SK-N-SH treated with all-trans-retinoic acid at 6 μM for 48 hours (cell line): ENCODE measurements around the gene SEPTIN7.

Experiments used
- ATAC-seq: fragments of 200-7000 bp; cut with Tn5 transposase; 3 replicates; pipeline ENCODE4 v1.9.1; 2020; ENCODE audit warnings: mild to moderate bottlenecking, moderate library complexity
- ARNTL ChIP-seq: fragments of 450-650 bp; formaldehyde crosslinking; IDR thresholded peaks from 2 replicates; pipeline ENCODE4 v1.5.0; 2020; ENCODE audit warnings: low read depth, mild to moderate bottlenecking, moderate library complexity, borderline replicate concordance
- BACH2 ChIP-seq: fragments of 250-450 bp; sonication (Bioruptor Pico); IDR thresholded peaks from 2 replicates; pipeline ENCODE4 v1.9.0; 2021; ENCODE audit warnings: mild to moderate bottlenecking, borderline replicate concordance
- CREB5 ChIP-seq: fragments of 250-450 bp; sonication (Bioruptor Pico); IDR thresholded peaks from 2 replicates; pipeline ENCODE4 v1.5.1; 2020; ENCODE audit warnings: low read depth, mild to moderate bottlenecking, moderate library complexity
- CSDC2 ChIP-seq: fragments of 250-450 bp; sonication (Bioruptor Pico); IDR thresholded peaks from 2 replicates; pipeline ENCODE4 v1.5.0; 2020; ENCODE audit warnings: mild to moderate bottlenecking, moderate library complexity
- ESRRG ChIP-seq: fragments of 250-450 bp; sonication (Bioruptor Pico); IDR thresholded peaks from 2 replicates; pipeline ENCODE4 v1.6.1; 2021; ENCODE audit warnings: mild to moderate bottlenecking
- GLIS3 ChIP-seq: fragments of 250-450 bp; sonication (Bioruptor Pico); IDR thresholded peaks from 2 replicates; pipeline ENCODE4 v1.5.0; 2020; ENCODE audit warnings: mild to moderate bottlenecking, moderate library complexity
- ISL1 ChIP-seq: fragments of 250-450 bp; sonication (Bioruptor Pico); IDR thresholded peaks from 2 replicates; pipeline ENCODE4 v2.1.2; 2022; ENCODE audit warnings: mild to moderate bottlenecking, moderate library complexity
- OSR1 ChIP-seq: fragments of 250-450 bp; sonication (Bioruptor Pico); IDR thresholded peaks from 2 replicates; pipeline ENCODE4 v1.8.0; 2022; ENCODE audit warnings: moderate library complexity, mild to moderate bottlenecking, inconsistent platforms
- PATZ1 ChIP-seq: fragments of 250-450 bp; sonication (Bioruptor Pico); IDR thresholded peaks from 2 replicates; pipeline ENCODE4 v1.8.0; 2020; ENCODE audit warnings: mild to moderate bottlenecking, moderate library complexity, borderline replicate concordance
- POU6F1 ChIP-seq: fragments of 250-450 bp; sonication (Bioruptor Pico); IDR thresholded peaks from 2 replicates; pipeline ENCODE4 v1.8.0; 2021; ENCODE audit warnings: low read depth, mild to moderate bottlenecking, moderate library complexity, borderline replicate concordance
- PPARA ChIP-seq: fragments of 250-450 bp; sonication (Bioruptor Pico); IDR thresholded peaks from 2 replicates; pipeline ENCODE4 v1.5.0; 2020; ENCODE audit warnings: mild to moderate bottlenecking, borderline replicate concordance
- RARB ChIP-seq: fragments of 250-450 bp; sonication (Bioruptor Pico); IDR thresholded peaks from 2 replicates; pipeline ENCODE4 v1.8.0; 2021; ENCODE audit warnings: mild to moderate bottlenecking, moderate library complexity
- SNAI2 ChIP-seq: fragments of 250-450 bp; sonication (Bioruptor Pico); IDR thresholded peaks from 2 replicates; pipeline ENCODE4 v1.5.0; 2020; ENCODE audit warnings: mild to moderate bottlenecking, moderate library complexity
- TCF4 ChIP-seq: fragments of 250-450 bp; sonication (Bioruptor Pico); IDR thresholded peaks from 2 replicates; pipeline ENCODE4 v1.8.0; 2021; ENCODE audit warnings: mild to moderate bottlenecking, moderate library complexity, borderline replicate concordance
- TOX ChIP-seq: fragments of 250-450 bp; sonication (Bioruptor Pico); IDR thresholded peaks from 2 replicates; pipeline ENCODE4 v1.8.0; 2021; ENCODE audit warnings: mild to moderate bottlenecking, moderate library complexity, borderline replicate concordance
- TSHZ2 ChIP-seq: fragments of 250-450 bp; sonication (Bioruptor Pico); IDR thresholded peaks from 2 replicates; pipeline ENCODE4 v1.5.0; 2020; ENCODE audit warnings: mild to moderate bottlenecking, moderate library complexity
- ZC3H10 ChIP-seq: fragments of 250-450 bp; sonication (Bioruptor Pico); IDR thresholded peaks from 2 replicates; pipeline ENCODE4 v1.5.1; 2021; ENCODE audit warnings: mild to moderate bottlenecking, moderate library complexity
- ZFP3 ChIP-seq: fragments of 250-450 bp; sonication (Bioruptor Pico); IDR thresholded peaks from 2 replicates; pipeline ENCODE4 v1.5.0; 2020; ENCODE audit warnings: mild to moderate bottlenecking, moderate library complexity
- ZFP30 ChIP-seq: fragments of 450-650 bp; formaldehyde crosslinking; IDR thresholded peaks from 2 replicates; pipeline ENCODE4 v1.5.0; 2022; ENCODE audit warnings: mild to moderate bottlenecking, moderate library complexity
- ZNF565 ChIP-seq: fragments of 450-650 bp; formaldehyde crosslinking; conservative IDR thresholded peaks from 2 replicates; pipeline ENCODE4 v1.5.0; 2020; ENCODE audit warnings: low read depth, mild to moderate bottlenecking, moderate library complexity
- ZNF70 ChIP-seq: fragments of 450-650 bp; formaldehyde crosslinking; IDR thresholded peaks from 2 replicates; pipeline ENCODE4 v1.5.0; 2020; ENCODE audit warnings: mild to moderate bottlenecking, moderate library complexity
- ZNF8 ChIP-seq: fragments of 450-650 bp; formaldehyde crosslinking; IDR thresholded peaks from 2 replicates; pipeline ENCODE4 v1.5.0; 2020; ENCODE audit warnings: mild to moderate bottlenecking, moderate library complexity

Gene SEPTIN7

DNA sequence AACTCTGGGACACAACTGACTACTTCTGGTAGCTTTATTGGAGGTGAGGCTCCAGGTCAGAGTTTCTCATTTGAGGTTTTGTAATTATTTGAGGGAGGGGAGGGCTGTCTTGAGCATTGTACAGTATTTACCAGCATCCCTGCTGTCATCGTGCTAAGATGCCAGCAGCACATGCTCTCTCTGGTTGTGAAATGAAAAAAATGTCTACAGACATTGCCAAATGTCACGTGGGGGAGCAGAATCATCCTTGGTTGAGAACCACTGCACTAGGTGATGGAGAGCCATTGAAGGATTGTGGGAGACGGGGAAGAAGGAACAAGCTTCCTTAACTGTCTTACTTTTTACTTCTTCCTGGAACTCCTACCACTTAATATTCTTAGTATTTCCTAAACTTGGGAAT, 5.0 kb downstream of the SEPTIN7 start:
- ATAC-seq: no peak

GRCh38 chr7:35816514-35816913, 15.7 kb downstream of the SEPTIN7 start:
- ATAC-seq: no peak
- TF ChIP-seq ZNF8 (no peak), ARNTL (CRISPR knock-in tag) (no peak), CSDC2 (CRISPR knock-in tag) (no peak), CREB5 (no peak), TCF4 (CRISPR knock-in tag) (no peak), TSHZ2 (CRISPR knock-in tag) (no peak), PPARA (CRISPR knock-in tag) (no peak), RARB (CRISPR knock-in tag) (no peak), ZC3H10 (no peak), SNAI2 (no peak), ZFP3 (CRISPR knock-in tag) (no peak), TOX (CRISPR knock-in tag) (no peak), ESRRG (no peak), ZNF565 (CRISPR knock-in tag) (no peak), OSR1 (CRISPR knock-in tag) (no peak), ZNF70 (CRISPR knock-in tag) (no peak), ISL1 (CRISPR knock-in tag) (no peak), PATZ1 (CRISPR knock-in tag) (no peak), BACH2 (CRISPR knock-in tag) (no peak), ZFP30 (CRISPR knock-in tag) (no peak)

More for the DNA sequence above, 5.0 kb downstream of the SEPTIN7 start:
- TF ChIP-seq ZNF565 (CRISPR knock-in tag): no peak
- no peak for TF ChIP-seq GLIS3 (CRISPR knock-in tag)
- TF ChIP-seq BACH2 (CRISPR knock-in tag): no peak
- no peak for TF ChIP-seq ESRRG
- TF ChIP-seq RARB (CRISPR knock-in tag): no peak
- TF ChIP-seq ZNF70 (CRISPR knock-in tag): no peak
- TF ChIP-seq POU6F1 (CRISPR knock-in tag): no peak
- no peak for TF ChIP-seq PATZ1 (CRISPR knock-in tag)
- TF ChIP-seq ZNF8: no peak
- no peak for TF ChIP-seq TCF4 (CRISPR knock-in tag)
- TF ChIP-seq SNAI2: no peak
- TF ChIP-seq ARNTL (CRISPR knock-in tag): no peak
- TF ChIP-seq, all 23 proteins: peak for 0

- no peak for TF ChIP-seq GLIS3 (CRISPR knock-in tag)
- TF ChIP-seq PPARA (CRISPR knock-in tag): no peak
- TF ChIP-seq ZFP3 (CRISPR knock-in tag): no peak
- no peak for TF ChIP-seq RARB (CRISPR knock-in tag)
- no peak for TF ChIP-seq TCF4 (CRISPR knock-in tag)
- no peak for TF ChIP-seq PATZ1 (CRISPR knock-in tag)
- no peak for TF ChIP-seq CSDC2 (CRISPR knock-in tag)
- no peak for ATAC-seq
These were observed 16.3 kb downstream of the SEPTIN7 start for GRCh38 chr7:35817181-35817580.
